ENCODE results near the gene SLC17A3.

SLC17A3 gene

GRCh38 chr6:25835442-25836283 lies 38.4 kb downstream of the SLC17A3 start:
- DNase-seq (ENCODE audit: low spot score), result no peak

GRCh38 chr6:25834950-25835349 lies 39.1 kb downstream of the SLC17A3 start:
- no peak for DNase-seq (ENCODE audit: low spot score)

- DNase-seq (ENCODE audit: low spot score), result no peak
Observed at GRCh38 chr6:25833136-25833535, 40.9 kb downstream of the SLC17A3 start.

GRCh38 chr6:25832670-25833069 lies 41.4 kb downstream of the SLC17A3 start:
- DNase-seq (ENCODE audit: low spot score), result no peak

GRCh38 chr6:25832307-25832662 lies 41.8 kb downstream of the SLC17A3 start:
- DNase-seq (ENCODE audit: low spot score), result no peak

GRCh38 chr6:25831532-25832306 lies 42.3 kb downstream of the SLC17A3 start, which contains the start of gene SLC17A1:
SLC17A1 (minus strand) TSS chr6:25832052; CDS start chr6:25830557, 1,495 bp downstream.
- no peak for DNase-seq (ENCODE audit: low spot score)

- DNase-seq (ENCODE audit: low spot score), result no peak
Observed at GRCh38 chr6:25830458-25830857, 43.6 kb downstream of the SLC17A3 start.

- no peak for DNase-seq (ENCODE audit: low spot score)
Observed at GRCh38 chr6:25829375-25829774, 44.7 kb downstream of the SLC17A3 start.

GRCh38 chr6:25821341-25821740 lies 52.7 kb downstream of the SLC17A3 start:
- no peak for DNase-seq (ENCODE audit: low spot score)

GRCh38 chr6:25816252-25816651 lies 57.8 kb downstream of the SLC17A3 start:
- no peak for DNase-seq (ENCODE audit: low spot score)

GRCh38 chr6:25815194-25815593 lies 58.8 kb downstream of the SLC17A3 start:
- DNase-seq (ENCODE audit: low spot score), result no peak

GRCh38 chr6:25804804-25805203 lies 69.2 kb downstream of the SLC17A3 start:
- DNase-seq (ENCODE audit: low spot score), result no peak

GRCh38 chr6:25801436-25801835 lies 72.6 kb downstream of the SLC17A3 start:
- no peak for DNase-seq (ENCODE audit: low spot score)

Measured in NAMALWA (cell line).